Parathyroid adenoma (tissue), 2 donors: ENCODE data around the gene PRSS56.

Experiments used
- H2AFZ ChIP-seq: fragments of 300-600 bp; sonication (generic); one replicate; pipeline ENCODE4 v1.7.0; 2017; ENCODE audit warnings: antibody characterized with exemption, mild to moderate bottlenecking
- H3K27ac ChIP-seq: fragments of 300-600 bp; sonication (generic); one replicate; pipeline ENCODE4 v1.7.0; 2017
- H3K27me3 ChIP-seq: fragments of 300-600 bp; sonication (generic); one replicate; pipeline ENCODE4 v1.7.0; 2017; ENCODE audit warnings: low read length; ENCODE audit not compliant: control insufficient read depth, insufficient read depth
- H3K36me3 ChIP-seq: fragments of 300-600 bp; sonication (generic); one replicate; pipeline ENCODE4 v1.7.0; 2017; ENCODE audit warnings: low read length; ENCODE audit not compliant: control insufficient read depth, insufficient read depth
- H3K4me1 ChIP-seq: fragments of 300-600 bp; sonication (generic); one replicate; pipeline ENCODE4 v1.7.0; 2017; ENCODE audit warnings: control low read depth
- H3K4me2 ChIP-seq: fragments of 300-600 bp; sonication (generic); one replicate; pipeline ENCODE4 v1.7.0; 2017; ENCODE audit warnings: low read length
- H3K4me3 ChIP-seq: fragments of 300-600 bp; sonication (generic); one replicate; pipeline ENCODE4 v1.7.0; 2017; ENCODE audit warnings: low read depth, low read length
- H3K79me2 ChIP-seq: fragments of 300-600 bp; sonication (generic); one replicate; pipeline ENCODE4 v1.7.0; 2017; ENCODE audit warnings: control low read depth
- H3K9ac ChIP-seq: fragments of 300-600 bp; sonication (generic); one replicate; pipeline ENCODE4 v1.7.0; 2017; ENCODE audit warnings: mild to moderate bottlenecking
- H3K9me3 ChIP-seq: fragments of 300-600 bp; sonication (generic); one replicate; pipeline ENCODE4 v1.7.0; 2017; ENCODE audit warnings: low read length; ENCODE audit not compliant: control insufficient read depth
- CTCF ChIP-seq: fragments of 300-600 bp; sonication (generic); IDR thresholded peaks from one replicate; pipeline ENCODE4 v1.7.0; 2017; ENCODE audit warnings: antibody characterized with exemption, mild to moderate bottlenecking
- donor health status: primary hyperparathyroidism.

The PRSS56 gene

DNA sequence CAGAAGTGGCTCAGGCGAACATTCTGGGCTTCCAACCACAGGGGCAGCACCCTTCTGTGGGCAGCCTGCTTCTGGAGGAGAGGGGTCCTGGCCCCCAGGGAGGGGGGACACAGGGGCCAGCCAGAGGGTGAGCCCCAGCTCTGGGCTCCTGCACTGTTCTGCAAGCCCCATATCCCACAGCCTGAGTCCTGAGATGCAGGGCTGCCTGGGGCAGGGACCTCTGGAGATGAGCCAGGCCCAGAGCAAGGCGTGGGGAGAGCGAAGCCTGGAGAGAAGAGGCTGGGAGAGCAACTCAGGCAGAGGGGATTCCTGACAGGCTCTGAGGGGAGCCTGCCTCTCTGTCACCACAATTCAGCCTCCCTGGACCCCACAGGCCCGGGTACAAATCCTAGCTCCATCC lies 13.5 kb upstream of the PRSS56 start:
- no peak overlapping the region for H3K4me2 ChIP-seq
- no peaks in the 10 kb centered on the region for H3K4me1 ChIP-seq
- H2AFZ ChIP-seq = no peak overlapping the region
- H3K79me2 ChIP-seq = no peaks in the 10 kb centered on the region
- H3K27me3 ChIP-seq = no peaks in the 10 kb centered on the region
- no peak for TF ChIP-seq CTCF
- H3K9ac ChIP-seq = no peak overlapping the region
- no peaks in the 10 kb centered on the region for H3K36me3 ChIP-seq
- no peak overlapping the region for H3K27ac ChIP-seq
- H3K9me3 ChIP-seq = no peaks in the 10 kb centered on the region
- no peak overlapping the region for H3K4me3 ChIP-seq

DNA sequence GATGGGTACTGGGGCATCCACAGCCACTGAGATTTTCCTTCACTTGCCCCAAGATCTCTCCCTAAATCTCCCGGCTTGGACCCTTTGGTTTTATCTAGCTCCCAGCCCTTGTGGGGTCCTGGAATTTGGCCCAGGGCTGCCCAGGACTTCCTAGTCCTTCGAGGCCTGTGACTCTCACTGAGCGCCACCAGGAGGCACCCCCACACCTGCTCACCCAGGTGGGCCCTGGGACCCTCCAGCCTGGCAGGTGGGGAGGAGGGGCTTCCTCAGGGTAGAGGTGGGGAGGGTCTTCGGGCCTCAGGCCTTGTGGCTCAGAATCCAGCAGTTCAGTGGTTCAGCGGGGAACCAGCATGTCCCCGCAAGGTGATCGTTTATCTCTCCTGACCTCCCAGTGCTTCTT lies 11.9 kb upstream of the PRSS56 start:
- Histone ChIP-seq H3K4me3 (no peak overlapping the region), H3K4me1 (no peaks in the 10 kb centered on the region), H3K9ac (no peak overlapping the region), H3K9me3 (no peaks in the 10 kb centered on the region), H3K36me3 (no peaks in the 10 kb centered on the region), H3K79me2 (no peaks in the 10 kb centered on the region), H3K27ac (no peak overlapping the region), H3K27me3 (no peaks in the 10 kb centered on the region), H3K4me2 (no peak overlapping the region), H2AFZ (no peak overlapping the region)
- TF ChIP-seq CTCF = no peak

GRCh38 chr2:232511336-232511890 lies 8.8 kb upstream of the PRSS56 start:
- H3K9ac ChIP-seq = no peak overlapping the region
- no peaks in the 10 kb centered on the region for H3K27me3 ChIP-seq
- no peak overlapping the region for H3K4me3 ChIP-seq

GRCh38 chr2:232512602-232513001 lies 7.6 kb upstream of the PRSS56 start:
- Histone ChIP-seq H3K9me3 (no peaks in the 10 kb centered on the region), H3K9ac (no peak overlapping the region), H3K36me3 (no peaks in the 10 kb centered on the region), H2AFZ (no peak overlapping the region), H3K4me1 (no peaks in the 10 kb centered on the region), H3K4me3 (no peak overlapping the region), H3K79me2 (no peaks in the 10 kb centered on the region), H3K4me2 (no peak overlapping the region), H3K27me3 (no peaks in the 10 kb centered on the region), H3K27ac (no peak overlapping the region)
- no peak for TF ChIP-seq CTCF

More at GRCh38 chr2:232511336-232511890, 8.8 kb upstream of the PRSS56 start:
- Histone ChIP-seq H3K79me2 (no peaks in the 10 kb centered on the region), H3K36me3 (no peaks in the 10 kb centered on the region), H3K4me1 (no peaks in the 10 kb centered on the region), H3K27ac (no peak overlapping the region), H3K9me3 (no peaks in the 10 kb centered on the region), H2AFZ (no peak overlapping the region), H3K4me2 (no peak overlapping the region)
- TF ChIP-seq CTCF = no peak

GRCh38 chr2:232513353-232513752 lies 6.8 kb upstream of the PRSS56 start:
- Histone ChIP-seq H3K4me2 (no peak overlapping the region), H2AFZ (no peak overlapping the region), H3K79me2 (no peaks in the 10 kb centered on the region), H3K9ac (no peak overlapping the region), H3K27ac (no peak overlapping the region), H3K36me3 (no peaks in the 10 kb centered on the region), H3K4me3 (no peak overlapping the region), H3K4me1 (no peaks in the 10 kb centered on the region), H3K9me3 (no peaks in the 10 kb centered on the region), H3K27me3 (no peaks in the 10 kb centered on the region)
- no peak for TF ChIP-seq CTCF
